ENCODE measurements around the gene KLHL42.
A peak's percentile ranks its signal among the peaks of the same experiment; 100 is the strongest.
"Not testable (repeated sequence)": the region's sequence is repeated elsewhere in the genome, so short reads cannot be mapped to it uniquely, and the experiment has no call there.

The KLHL42 gene

DNA sequence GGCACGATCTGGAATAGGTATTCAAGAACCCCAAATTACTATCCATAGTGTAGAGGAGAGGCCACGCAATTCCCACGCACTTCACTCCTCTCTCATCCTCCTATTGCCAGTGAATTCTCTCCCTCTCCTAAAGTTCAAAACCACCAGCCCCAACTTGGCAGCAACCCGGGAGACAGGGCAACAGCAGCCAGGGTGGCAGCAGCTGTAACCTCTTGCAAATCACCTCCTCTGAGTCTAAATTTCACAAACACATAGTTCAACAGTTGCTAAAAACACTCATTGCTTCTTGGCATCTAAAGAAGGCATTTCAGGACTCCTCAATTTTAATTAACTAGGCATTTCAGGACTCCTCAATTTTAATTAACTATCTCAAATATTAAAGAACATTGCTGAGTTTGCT is 37.7 kb downstream of the KLHL42 start:
- DNase-seq (ENCODE audit: low spot score) = no peak

DNA sequence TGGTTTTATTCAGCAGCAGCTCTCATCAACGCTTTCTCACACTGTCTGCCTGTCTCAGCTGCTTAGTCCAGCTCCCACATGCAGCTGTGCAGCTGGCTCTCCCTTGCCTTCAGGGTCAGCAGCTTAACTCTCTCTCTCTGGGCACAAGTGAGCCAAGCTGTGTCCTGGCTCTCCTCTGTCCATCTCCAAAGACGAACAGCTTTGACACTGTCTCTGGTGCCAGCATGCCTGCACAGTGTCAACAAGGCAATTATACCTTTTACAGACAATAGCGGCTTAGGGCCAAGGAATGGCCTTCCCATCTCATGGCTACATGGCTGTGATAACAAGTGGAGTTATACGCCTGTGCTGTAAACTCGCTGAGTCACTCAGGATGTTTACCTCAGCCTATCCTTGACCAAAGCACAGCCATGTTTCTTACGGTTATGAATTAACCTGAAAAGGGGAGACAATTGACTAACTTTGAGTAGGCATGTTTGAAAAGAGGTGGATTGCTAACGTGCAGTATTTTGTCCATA is 38.4 kb downstream of the KLHL42 start:
- no peak for DNase-seq (ENCODE audit: low spot score)

DNA sequence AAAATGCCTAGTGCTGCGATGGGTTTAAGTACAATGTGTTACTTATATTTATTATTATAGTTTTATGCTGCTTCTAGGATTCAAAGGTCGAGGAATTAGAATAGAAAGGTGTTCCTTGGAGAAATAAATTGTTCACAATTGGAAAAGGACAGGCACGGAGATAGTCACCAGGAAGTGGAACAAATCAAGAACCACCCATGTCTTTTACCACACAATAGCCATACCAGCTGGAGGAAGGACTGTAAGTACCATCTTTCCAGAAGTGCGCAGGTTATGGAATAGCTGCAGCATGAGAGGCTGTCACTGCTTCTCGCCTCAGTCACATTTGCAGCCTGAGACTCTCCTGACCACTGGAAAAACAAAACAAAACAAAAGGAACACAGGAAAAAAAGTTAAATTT is 40.5 kb downstream of the KLHL42 start:
- no peak for DNase-seq (ENCODE audit: low spot score)

DNA sequence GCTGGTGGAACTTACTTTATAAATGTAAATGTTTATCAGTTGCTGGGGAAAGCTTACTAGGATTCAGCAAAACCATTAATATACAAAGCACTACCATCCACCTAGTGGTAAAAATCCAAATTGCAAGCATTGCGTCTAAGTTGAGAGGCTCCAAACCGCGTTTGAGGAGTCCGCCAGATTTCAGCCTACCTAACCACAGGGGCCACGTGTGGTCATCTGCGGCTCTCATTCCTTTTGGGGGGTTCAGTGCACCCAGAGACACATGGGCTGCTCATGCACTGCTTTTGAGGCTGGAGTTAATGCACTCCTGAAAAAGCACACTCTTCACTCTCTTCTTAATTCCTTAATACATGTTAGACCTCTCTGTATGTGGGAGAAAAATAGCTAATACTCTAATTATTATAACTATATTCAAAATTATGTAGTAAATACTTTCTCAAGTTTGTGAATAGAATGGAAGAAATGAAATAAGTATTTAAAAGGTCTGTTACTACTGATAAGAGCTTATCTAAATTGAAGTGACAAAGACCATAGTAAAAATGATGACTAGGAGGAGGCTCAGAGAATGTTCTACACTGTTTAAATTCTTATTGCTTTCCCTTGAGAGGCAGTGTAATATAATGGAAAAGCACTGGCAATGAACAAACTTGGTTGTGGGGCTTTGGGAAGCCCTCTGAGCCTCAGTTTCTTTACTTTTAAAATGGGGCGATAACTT is 41.4 kb downstream of the KLHL42 start:
- peak; percentile 78 for DNase-seq (ENCODE audit: low spot score)

DNA sequence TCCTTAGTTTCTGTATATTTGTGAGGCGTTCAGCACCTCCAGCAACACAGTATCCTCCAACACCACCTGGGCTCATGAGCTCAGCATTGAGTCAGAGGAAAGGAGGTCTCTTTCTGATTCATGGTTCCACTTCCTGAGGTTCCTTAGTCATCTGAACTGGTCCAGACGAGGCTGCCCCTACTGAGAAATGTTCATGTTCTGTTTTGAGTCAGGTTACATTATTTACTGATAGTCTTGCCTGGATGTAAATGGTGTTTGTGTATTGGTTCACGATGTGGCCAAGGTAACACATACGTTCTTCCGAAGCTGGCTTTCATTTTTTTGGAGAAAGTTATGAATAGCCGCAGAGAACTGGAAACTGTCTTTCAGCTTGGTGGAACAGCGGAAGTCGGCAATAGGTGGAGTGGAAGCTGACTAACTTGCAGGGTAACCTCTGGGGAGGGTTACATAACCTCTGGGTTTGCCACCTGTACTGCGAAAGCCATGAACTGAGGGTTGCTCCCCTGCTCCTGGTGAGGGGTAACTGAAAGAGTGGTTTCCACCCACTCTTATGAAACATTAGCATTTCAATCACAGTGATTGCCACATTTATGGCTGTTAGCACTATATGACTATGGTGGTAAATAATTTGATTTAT is 42.2 kb downstream of the KLHL42 start:
- DNase-seq (ENCODE audit: low spot score) = no peak

DNA sequence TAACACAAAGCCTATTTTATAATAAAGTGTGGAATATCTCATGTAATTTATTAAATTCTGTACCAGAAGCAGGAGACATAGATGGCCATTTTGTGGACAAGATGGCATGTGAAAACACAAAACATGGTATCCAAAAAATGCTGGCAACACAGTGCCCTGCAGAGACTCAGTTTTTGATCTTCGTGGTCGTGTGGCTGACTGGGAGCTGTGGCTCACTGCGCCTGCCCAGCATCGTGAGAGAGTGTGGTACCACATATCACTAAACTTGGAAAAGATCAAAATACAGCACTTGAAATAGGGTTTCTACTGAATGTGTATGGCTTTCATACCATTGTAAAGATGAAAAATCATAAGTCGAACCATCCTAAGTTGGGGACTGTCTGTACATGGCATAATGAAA is 43.0 kb downstream of the KLHL42 start:
- DNase-seq (ENCODE audit: low spot score) = no peak

DNA sequence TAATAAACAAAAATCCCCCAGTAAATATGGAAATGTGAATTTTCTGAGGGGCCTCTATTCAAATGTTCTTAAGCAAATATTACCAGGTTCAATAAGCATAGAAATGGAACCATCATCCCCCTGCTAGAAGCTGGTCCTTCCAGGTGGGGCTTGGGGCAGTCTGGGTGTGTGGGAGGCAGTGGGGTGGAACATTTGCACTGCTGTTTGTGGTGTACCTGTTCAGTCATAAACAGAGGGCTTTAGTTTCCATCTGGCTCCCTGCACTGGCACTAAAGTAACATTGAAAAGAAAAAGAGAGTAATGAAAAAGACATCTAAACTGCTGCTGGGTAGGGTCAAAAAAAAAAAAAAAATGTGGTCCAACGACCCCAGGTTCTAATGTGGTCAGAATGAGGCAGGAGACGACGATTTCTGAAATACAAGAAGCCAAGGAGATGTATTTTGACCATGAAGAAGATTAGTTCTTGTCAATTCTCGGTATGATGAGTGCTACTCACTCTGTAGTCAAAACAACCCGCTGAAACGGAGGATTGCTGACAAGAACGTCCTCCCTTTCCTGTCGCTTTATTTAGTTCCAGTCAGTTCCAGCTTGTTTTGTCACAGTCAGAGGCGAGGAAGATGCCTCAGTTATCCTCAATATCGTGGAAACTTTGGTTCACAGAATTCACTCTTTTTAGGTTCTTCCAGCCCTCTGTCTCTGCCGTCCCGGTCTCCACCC is 44.3 kb downstream of the KLHL42 start:
- no peak for DNase-seq (ENCODE audit: low spot score)

DNA sequence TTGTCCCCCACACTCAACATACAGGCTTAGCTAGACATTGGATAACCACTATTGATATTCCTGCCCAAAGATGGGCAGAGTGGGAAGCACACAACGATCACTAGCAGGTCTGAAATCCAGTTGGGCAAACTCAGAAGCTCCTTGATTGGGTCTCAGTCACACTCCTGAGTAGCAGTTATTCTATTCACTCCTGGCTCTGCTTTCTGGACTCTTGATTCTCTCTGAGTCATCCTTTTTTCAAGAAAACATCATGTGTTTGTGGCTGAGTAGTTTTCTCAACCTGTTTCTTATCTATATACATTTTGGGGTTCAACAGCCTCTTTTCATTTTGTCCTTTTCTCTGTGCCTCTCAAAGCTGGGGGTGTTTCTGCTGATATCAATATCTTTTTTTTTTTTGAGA is 46.0 kb downstream of the KLHL42 start:
- DNase-seq (ENCODE audit: low spot score) = no peak

DNA sequence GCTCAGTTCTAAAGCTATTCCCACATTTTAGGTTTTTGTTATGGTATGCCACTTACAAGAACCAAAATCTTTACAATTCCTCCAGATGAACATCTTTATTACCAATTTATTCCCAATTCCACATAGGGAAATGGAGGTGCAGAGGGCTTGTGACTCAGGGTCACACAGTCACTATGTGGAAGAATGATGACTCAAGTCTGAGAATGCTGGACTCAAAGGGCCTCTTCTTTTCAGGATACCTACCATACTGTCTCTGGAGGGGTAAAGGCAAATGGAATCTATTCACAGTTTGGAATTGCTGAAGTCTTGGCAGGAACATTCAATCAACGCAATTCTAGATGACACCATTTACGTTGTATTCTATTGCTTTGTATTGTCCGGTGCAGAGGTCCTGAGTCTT is 48.2 kb downstream of the KLHL42 start:
- DNase-seq (ENCODE audit: low spot score) = no peak

DNA sequence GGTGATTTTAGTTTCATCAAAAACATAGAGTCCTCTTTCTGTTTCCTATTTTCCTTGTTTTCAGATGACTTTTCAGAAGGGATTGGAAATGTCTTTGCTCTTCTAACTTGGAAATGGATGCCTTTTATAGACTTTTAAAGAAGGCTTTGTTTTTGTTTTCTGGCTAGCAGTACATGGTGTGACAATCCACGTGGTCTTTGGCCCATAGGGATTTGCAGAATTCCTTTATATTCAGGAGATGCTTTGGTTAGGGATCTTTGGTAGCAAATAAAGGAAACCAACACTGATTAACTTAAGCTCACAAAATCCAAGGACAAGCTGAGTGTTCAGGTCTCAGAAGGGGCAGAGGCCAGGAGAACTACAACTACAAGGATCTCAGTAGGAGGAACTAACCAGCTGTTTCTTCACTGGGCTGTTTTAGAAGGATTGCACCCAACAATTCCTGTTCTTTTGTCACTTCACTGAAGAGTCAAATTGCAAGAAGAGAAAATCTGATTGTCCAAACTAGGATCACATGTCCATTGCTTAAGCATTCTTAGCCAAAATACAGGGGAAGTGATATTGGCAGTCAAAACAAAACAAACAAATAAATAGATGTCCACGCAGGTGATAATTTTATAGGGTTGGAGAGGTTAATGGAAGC is 58.6 kb downstream of the KLHL42 start:
- DNase-seq (ENCODE audit: low spot score) = no peak

DNA sequence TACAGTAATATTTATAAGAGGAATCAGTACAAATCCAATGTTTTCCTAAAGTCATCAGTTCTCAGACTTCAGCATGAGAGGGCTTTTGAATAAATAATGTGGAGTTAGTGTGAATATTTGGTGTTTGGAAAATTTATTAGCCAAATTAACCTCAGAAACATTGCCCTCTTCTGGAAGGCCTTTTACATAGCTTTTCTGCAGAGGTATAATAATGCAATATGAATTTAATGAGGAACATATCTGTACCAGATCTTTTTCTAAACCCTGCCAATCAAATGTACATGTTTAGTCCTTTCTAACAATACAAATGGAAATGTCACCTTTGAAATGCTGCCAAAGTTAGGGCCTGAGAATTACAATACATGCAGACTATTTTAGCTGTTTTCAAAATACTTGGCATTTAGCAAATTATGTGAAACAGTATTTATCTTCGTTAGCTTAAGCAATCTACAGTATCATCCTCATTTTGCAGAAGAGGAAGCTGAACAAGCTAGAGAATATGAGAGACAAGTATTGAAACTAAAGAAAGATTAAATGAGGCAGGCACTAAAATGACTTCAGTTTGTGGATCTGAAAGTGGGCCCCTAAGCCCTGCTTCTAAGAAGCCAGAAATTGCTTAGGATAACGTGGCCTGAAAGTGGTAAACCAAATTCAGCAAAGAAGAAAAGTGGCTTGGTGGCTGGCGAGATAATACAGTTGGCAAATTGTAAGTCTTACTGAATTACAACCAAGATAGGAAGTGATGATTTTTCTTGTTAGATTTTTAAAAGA is 60.4 kb downstream of the KLHL42 start:
- DNase-seq (ENCODE audit: low spot score) = peak; percentile 49

DNA sequence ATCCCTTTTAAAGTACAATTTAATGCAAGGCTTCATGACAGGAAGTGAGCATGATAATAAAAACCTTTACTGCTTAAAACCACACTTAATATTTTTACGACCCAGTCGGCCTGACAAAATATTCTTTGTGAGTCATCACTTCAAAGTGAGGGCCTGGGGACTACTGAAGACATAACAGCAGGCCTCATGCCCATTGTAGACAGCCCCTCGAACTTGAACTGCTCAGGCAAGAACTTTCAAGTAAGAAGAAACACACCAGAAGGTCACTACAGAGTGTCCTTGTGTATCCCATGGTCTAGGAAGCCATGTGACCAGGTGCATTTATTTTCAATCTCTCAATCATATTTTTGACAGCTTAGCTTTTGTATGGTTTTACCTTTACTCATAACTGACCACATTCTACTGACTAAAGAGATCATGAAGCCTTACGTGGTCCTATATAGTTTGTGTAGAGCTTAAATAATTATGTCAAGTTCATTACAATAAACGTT is 61.4 kb downstream of the KLHL42 start:
- peak; percentile 99 for DNase-seq (ENCODE audit: low spot score)

DNA sequence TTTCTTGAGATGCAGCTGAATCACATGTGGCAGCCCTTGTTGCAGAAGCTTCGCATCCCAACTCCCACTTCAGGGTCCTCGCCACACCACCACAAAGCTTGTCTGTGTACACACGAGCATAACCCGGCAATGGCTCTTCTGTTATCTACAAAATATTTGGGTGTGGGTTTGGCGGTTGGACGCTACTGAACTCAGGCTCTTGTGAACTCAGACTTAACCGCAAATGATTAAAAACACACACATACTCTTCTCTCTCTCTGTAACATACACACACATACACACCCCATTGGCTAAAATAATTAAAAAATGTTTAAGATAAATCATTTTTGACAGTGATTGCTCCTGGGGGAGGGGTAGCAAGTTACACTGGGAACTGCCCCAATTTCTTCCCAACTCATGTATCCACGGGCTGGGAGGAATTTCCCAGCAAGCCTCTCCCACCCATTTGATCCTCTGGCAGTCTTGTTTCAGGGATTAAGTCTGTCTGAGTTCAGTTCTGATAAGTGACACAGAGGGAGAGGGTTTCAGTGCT is 63.7 kb downstream of the KLHL42 start:
- DNase-seq (ENCODE audit: low spot score) = peak; percentile 100

DNA sequence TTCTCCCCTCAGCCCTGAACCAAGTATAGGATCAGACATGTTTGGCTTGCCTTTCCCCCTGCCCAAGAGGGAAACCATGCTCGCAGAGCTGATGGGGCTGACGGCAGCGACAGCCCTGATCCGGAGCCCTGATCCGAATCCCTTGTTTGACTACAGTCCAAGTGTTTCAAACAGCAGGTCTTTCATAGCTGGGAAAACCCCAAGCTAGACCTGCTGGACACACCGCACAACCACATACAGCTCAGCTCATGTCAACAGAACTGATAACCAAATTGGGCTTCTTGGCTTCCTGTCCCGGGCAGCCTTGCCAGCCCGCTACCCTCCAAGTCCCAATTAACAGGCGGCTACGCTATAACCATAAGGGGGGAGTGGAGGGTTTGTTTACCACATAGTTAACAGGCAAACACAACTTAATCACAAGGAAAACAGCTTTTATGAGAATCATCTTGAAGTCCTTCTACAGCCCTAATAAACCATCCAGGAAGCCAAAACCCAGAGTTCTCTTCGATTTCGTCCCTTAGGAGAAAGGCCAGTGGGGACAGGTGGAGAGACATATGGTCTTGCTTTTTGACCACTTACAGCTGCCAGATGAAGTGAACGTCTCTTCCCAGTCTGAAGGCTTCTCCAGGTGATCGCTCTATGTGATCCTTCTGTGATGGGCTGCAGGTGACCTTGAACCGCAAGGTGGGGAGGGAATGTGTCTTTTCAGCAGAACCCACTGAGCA is 64.5 kb downstream of the KLHL42 start:
- DNase-seq (ENCODE audit: low spot score) = peak; percentile 83

DNA sequence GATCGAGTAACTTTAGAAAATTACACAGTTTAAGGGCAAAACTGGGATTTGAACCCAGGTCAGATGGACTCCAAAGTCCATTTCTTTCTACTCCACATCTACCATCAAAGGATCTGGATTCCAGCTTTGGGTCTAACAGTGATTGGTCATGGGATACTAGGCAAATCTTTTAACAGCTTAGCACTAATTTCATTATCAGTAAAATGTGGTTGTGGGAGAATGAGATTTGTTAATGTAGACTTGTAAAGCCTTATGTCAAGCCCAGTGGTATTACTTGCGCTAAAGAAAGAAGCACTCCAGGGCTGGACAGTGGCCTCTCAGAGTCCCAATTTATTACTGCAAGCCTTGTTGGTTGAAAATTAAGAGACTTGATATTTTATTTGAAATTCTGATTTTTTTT is 65.2 kb downstream of the KLHL42 start:
- no peak for DNase-seq (ENCODE audit: low spot score)

DNA sequence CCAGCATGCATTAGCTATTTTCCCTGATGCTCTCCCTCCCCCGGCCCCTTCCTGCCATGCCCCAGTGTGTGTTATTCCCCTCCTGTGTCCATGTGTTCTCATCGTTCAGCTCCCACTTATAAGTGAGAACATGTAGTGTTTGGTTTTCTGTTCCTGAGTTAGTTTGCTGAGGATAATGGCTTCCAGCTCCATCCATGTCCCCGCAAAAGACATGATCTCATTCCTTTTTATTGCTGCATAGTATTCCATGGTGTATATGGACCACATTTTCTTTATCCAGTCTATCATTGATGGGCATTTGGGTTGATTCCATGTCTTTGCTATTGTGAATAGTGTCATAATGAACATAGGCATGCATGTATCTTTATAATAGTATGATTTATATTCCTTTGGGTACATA is 65.7 kb downstream of the KLHL42 start:
- DNase-seq (ENCODE audit: low spot score) = not testable (repeated sequence)

DNA sequence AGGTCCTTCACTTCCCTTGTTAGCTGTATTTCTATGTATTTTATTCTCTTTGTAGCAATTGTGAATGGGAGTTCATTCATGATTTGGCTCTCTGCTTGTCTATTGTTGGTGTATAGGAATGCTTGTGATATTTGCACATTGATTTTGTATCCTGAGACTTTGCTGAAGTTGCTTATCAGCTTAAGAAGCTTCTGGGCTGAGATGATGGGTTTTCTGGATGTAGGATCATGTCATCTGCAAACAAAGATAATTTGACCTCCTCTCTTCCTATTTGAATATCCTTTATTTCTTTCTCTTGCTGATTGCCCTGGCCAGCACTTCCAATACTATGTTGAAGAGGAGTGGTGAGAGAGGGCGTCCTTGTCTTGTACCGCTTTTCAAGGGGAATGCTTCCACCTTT is 67.3 kb downstream of the KLHL42 start:
- not testable (repeated sequence) for DNase-seq (ENCODE audit: low spot score)

DNA sequence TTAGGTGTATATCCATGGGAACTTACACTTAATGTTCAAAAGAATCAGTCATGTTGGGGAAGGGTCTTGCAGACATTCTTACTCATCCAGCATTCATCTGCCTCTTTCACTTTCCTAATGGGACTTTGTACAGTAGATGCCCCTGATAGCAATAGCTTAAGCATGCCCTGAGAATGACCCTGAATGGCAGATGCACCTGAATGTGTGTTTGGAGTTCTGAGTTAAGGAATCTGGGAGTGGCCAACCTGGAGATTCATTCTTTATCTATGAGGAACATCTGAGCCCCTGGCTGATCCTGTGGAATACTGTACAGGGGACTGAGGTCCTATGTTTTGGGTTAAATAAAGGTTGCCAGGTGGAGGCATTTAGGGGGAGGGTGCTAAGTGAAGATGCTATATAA is 71.3 kb downstream of the KLHL42 start:
- DNase-seq (ENCODE audit: low spot score) = no peak

DNA sequence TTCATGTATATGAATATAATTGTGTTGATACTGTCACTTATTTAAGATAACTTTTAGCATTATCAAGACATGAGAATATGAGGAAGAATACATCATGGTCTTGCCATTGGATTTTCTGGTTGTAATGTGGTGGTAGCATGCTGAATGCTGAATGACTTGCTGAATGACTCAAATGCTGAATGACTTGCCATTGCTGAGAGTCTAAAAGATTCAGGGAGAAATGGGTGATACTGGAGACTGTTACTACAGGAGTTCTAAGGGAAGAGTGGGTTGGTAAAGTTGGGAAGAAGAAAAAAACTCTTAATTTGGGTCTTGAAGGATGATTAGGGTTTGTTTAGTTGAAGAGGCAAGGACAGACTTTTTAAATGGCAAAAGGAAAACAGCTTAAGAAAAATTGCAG is 72.1 kb downstream of the KLHL42 start:
- no peak for DNase-seq (ENCODE audit: low spot score)

Measured in SW480 (cell line).